ENCODE data around the gene DIPK1C. TPM values are rescaled to one million over a fixed set of nuclear protein-coding genes. Genes with fewer than 3 reads are reported as not detected.

Gene DIPK1C
- total RNA-seq, 1 experiment from 2014 or later, result 0.26 TPM

DNA sequence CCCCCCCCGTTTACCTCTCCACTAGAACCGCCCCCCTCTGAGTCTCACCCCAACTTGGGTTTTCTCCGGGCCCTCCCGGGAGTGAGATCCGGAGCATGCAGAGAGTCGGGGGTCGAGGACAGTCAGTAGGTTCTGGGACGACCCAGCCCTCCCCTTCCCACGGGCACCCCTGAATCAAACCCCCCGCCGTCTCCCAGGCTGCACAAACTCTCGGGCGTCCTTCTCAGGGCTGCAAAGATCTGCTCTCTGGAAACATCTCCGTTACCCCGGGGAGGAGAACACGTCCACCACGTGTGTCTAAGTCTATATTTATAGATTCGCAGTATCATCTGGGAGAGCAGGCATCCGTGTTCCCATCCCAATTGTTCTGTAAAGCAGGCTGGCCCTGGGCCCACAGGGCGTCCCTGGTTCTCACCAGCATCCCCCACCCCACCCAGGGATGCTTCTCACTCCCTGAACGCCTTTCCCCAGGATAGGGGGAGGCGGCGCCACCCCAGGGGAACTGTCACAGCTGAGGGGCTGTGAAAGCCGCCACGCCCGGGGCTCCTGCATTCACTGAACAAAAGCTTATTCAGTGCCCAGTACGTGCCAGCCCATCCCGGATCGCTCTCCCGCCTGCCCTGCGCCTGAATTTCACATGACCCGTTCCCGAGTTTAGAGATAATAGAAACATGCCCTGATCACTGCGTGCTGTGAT lies 765 bp upstream of the DIPK1C start:
- intact Hi-C loops (cut with micrococcal nuclease; ENCODE audit: unreplicated experiment) (no loop called here), in situ Hi-C loops (cut with HindIII; ENCODE audit: low pct_unique_long_range_greater_than_20kb, low sequenced_read_pairs) (no loop called here)
- CTCF ChIA-PET, result no interaction called here
- no peaks in the 10 kb centered on the region; the same call in 1 of the 2 replicates for H3K4me1 ChIP-seq (ENCODE audit: control insufficient read depth, insufficient read depth, low read length)
- DNase-seq (ENCODE audit: low read depth, low spot score) (no peak), ATAC-seq (0 out of 2 replicates have a peak, but pooled peaks have one; percentile 4)
- no peaks in the 10 kb centered on the region for H3K9me3 ChIP-seq (ENCODE audit: control insufficient read depth, insufficient read depth, low read depth, low read length)
- H3K27me3 ChIP-seq (ENCODE audit: control insufficient read depth, insufficient read depth, low read length), result peaks cover 36% of the 10 kb centered on the region
- H3K4me3 ChIP-seq (ENCODE audit: low read depth in 2 of 2, low read length in 2 of 2), result peak overlapping the region in 1 of 2 experiments; percentile 26; a peak in 1 of 4 replicates
- no peak overlapping the region for H3K27ac ChIP-seq (ENCODE audit: low read length)
- BruUV-seq (replicated peaks), result no TSS peak
- POLR2A ChIA-PET, result no interaction called here
- no peaks in the 10 kb centered on the region for H3K36me3 ChIP-seq (ENCODE audit: control insufficient read depth, insufficient read depth, low read length)
- TF ChIP-seq, protein P1, sequence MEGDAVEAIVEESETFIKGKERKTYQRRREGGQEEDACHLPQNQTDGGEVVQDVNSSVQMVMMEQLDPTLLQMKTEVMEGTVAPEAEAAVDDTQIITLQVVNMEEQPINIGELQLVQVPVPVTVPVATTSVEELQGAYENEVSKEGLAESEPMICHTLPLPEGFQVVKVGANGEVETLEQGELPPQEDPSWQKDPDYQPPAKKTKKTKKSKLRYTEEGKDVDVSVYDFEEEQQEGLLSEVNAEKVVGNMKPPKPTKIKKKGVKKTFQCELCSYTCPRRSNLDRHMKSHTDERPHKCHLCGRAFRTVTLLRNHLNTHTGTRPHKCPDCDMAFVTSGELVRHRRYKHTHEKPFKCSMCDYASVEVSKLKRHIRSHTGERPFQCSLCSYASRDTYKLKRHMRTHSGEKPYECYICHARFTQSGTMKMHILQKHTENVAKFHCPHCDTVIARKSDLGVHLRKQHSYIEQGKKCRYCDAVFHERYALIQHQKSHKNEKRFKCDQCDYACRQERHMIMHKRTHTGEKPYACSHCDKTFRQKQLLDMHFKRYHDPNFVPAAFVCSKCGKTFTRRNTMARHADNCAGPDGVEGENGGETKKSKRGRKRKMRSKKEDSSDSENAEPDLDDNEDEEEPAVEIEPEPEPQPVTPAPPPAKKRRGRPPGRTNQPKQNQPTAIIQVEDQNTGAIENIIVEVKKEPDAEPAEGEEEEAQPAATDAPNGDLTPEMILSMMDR (IDR thresholded peaks at IDR 0.05), result no peak
- TF ChIP-seq SIN3A (IDR thresholded peaks at IDR 0.05; ENCODE audit: borderline replicate concordance, insufficient read depth, low read depth, low read length), result no peak
- TF ChIP-seq, protein P2, sequence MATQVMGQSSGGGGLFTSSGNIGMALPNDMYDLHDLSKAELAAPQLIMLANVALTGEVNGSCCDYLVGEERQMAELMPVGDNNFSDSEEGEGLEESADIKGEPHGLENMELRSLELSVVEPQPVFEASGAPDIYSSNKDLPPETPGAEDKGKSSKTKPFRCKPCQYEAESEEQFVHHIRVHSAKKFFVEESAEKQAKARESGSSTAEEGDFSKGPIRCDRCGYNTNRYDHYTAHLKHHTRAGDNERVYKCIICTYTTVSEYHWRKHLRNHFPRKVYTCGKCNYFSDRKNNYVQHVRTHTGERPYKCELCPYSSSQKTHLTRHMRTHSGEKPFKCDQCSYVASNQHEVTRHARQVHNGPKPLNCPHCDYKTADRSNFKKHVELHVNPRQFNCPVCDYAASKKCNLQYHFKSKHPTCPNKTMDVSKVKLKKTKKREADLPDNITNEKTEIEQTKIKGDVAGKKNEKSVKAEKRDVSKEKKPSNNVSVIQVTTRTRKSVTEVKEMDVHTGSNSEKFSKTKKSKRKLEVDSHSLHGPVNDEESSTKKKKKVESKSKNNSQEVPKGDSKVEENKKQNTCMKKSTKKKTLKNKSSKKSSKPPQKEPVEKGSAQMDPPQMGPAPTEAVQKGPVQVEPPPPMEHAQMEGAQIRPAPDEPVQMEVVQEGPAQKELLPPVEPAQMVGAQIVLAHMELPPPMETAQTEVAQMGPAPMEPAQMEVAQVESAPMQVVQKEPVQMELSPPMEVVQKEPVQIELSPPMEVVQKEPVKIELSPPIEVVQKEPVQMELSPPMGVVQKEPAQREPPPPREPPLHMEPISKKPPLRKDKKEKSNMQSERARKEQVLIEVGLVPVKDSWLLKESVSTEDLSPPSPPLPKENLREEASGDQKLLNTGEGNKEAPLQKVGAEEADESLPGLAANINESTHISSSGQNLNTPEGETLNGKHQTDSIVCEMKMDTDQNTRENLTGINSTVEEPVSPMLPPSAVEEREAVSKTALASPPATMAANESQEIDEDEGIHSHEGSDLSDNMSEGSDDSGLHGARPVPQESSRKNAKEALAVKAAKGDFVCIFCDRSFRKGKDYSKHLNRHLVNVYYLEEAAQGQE (IDR thresholded peaks at IDR 0.05; ENCODE audit: insufficient read depth in 1 of 2, low read depth in 2 of 2, low read length in 1 of 2), result no peak
- no peak for TF ChIP-seq TCF7L2 (IDR thresholded peaks at IDR 0.05; ENCODE audit: low read depth, low read length)
- TF ChIP-seq POLR2AphosphoS5 (IDR thresholded peaks at IDR 0.05; ENCODE audit: low read depth, low read length), result no peak

DNA sequence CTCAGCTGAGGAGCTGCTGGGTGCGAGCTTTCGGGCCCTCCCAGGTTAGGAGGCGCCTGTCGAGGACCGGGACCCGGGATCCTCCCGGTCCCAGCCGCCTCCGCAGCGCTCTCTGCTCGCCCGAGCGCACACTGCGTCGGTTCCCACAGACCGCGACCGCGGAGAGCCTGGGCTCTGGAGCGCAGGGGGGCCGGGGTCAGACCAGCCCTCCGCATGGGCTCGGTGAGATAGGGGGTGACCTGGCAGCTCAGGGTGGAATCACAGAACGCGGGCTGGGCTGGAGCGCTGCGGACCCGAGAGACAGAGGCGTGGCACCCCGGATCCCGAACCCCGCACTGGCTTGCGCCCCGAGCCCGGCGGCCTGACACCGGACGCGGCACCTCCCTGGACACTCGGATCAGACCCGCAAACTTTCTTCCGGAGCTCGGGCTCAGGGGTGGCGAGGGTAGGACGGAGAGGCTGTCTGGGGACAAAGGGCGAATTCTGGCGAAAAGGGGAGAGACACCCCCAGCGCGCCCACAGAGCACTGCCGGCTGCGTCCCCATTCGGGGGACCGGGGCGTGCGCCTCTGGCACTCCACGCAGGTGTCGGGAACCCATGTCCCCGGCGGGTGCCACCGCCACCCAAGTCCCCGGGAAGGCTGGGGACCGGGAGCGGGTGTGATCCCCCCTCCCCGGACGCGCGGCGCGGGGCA lies 612 bp downstream of the DIPK1C start:
- DNase-seq (ENCODE audit: low read depth, low spot score) (no peak), ATAC-seq (peak; percentile 65)
- peaks cover 36% of the 10 kb centered on the region for H3K27me3 ChIP-seq (ENCODE audit: control insufficient read depth, insufficient read depth, low read length)
- CTCF ChIA-PET, result no interaction called here
- H3K4me1 ChIP-seq (ENCODE audit: control insufficient read depth, insufficient read depth, low read length), result no peaks in the 10 kb centered on the region; the same call in 1 of the 2 replicates
- intact Hi-C loops (cut with micrococcal nuclease; ENCODE audit: unreplicated experiment), result no loop called here
- BruUV-seq (replicated peaks), result no TSS peak
- H3K27ac ChIP-seq (ENCODE audit: low read length), result no peak overlapping the region
- TF ChIP-seq TCF7L2 (IDR thresholded peaks at IDR 0.05; ENCODE audit: low read depth, low read length) (no peak), POLR2AphosphoS5 (IDR thresholded peaks at IDR 0.05; ENCODE audit: low read depth, low read length) (no peak), SIN3A (IDR thresholded peaks at IDR 0.05; ENCODE audit: borderline replicate concordance, insufficient read depth, low read depth, low read length) (no peak)
- TF ChIP-seq, protein P2 (IDR thresholded peaks at IDR 0.05; ENCODE audit: insufficient read depth in 1 of 2, low read depth in 2 of 2, low read length in 1 of 2), result no peak
- TF ChIP-seq, protein P1 (IDR thresholded peaks at IDR 0.05), result no peak
- no peaks in the 10 kb centered on the region for H3K36me3 ChIP-seq (ENCODE audit: control insufficient read depth, insufficient read depth, low read length)
- peak overlapping the region; percentile 30 to 39 for H3K4me3 ChIP-seq (ENCODE audit: low read depth in 2 of 2, low read length in 2 of 2)
- in situ Hi-C loops (cut with HindIII; ENCODE audit: low pct_unique_long_range_greater_than_20kb, low sequenced_read_pairs), result no loop called here
- no peaks in the 10 kb centered on the region for H3K9me3 ChIP-seq (ENCODE audit: control insufficient read depth, insufficient read depth, low read depth, low read length)
- POLR2A ChIA-PET, result interaction anchor here (0.6 kb wide), 1 partner anchor 17 kb away, joined by 3 read pairs; no protein-coding TSS in a partner anchor

All from Panc1 (cell line).